Cardiac septum (tissue), 1 donor: ENCODE measurements around the gene IGF1R. TPM values are rescaled to one million over a fixed set of nuclear protein-coding genes. Genes with fewer than 3 reads are reported as not detected.

Source experiments
- DNase-seq: peaks from one replicate; pipeline ENCODE4 v3.0.0-alpha.2; 2020; ENCODE audit warnings: low spot score
- intact Hi-C: fragments of 100-400 bp; cut with DNase I; formaldehyde crosslinking; loops from one replicate; pipeline ENCODE4 v1.14.0; 2022
- total RNA-seq: library from RNA; stranded (reverse); fragmentation: NEBNext Ultra II Directional; extraction: Animal tissue kit (Norgen Biotek cat#: 25700); gene quantifications from one replicate; pipeline ENCODE4 v1.2.1, GENCODE V29; 2021
- donor health status: DM: no; HTN: no; CAD: no.

IGF1R gene
- total RNA-seq, 1 donor from 2014 or later, result 57.2 TPM

DNA sequence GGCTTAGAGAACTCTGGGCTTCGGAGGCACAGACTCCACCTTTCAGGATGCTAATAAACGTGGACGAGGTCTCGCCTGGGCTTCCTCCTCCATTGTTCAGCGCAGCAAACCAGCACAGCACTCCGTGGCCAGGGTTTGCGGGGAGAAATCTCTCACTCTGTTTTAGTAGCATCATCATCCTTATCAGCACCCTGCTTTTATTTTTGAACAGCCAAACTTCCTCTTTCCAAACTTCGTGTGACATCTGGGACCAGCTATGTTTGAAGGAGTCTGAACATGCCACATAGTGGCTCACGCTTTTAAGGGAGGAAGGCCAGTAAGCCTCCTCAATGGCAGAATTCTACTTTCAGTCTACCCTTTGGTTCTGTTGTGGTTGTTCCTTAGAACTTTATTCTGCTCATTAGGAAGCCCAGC lies 210.3 kb downstream of the IGF1R start:
- no peak for DNase-seq
- intact Hi-C loops, result no loop called here

DNA sequence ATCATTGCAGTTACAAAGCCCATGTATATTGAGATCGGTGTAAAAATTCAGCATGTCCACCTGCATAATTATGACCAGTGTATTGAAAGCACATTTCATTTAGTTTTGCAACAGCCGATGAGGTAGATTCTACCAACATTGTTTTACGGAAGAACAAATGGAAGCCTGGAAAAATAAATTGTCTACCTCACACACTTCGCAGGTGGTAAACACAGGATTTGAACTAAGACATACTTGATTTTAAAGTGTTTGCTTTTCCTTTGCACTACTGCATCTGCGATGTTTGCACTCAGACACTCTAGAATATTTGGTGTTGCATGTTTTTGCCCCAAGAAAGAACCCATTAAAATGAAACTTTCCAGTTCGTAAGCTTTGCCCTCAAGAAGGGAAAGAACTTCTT lies 210.8 kb downstream of the IGF1R start:
- intact Hi-C loops, result no loop called here
- no peak for DNase-seq

DNA sequence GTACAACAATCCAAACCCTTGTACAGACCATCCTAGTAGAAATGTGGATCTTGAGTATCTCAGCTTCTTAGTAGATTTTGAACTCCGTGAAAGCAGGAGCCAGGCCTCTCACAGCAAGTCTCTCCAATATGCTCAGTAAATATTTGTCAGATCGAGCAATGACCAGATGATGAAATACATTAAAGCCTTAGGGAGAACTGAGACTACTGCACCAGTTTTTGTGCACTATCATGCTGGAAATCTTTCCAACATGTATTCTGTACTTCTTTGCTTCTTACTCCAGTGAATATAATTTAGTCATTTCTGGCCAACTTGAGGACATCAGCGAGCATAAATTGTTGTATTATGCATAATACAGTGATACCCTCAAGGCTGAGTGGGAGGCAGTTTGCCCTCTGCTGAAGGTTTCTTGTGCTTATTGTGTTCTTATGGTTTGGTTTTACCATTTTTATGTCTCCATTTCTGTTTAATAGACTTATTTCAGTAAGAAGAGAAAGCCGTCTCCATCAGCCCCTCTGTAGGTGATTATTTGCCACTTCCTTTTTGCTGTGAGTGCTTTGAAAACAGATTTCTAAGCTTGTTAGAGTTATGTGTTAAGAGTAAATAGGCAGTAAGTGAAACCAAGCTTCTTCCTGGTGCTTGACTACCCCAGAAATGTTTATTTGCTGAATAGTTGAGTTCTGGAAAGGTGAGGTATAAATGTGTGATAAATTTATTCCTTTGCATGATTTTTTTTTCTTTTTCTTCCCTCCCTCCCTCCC lies 212.1 kb downstream of the IGF1R start:
- no peak for DNase-seq
- intact Hi-C loops, result no loop called here

DNA sequence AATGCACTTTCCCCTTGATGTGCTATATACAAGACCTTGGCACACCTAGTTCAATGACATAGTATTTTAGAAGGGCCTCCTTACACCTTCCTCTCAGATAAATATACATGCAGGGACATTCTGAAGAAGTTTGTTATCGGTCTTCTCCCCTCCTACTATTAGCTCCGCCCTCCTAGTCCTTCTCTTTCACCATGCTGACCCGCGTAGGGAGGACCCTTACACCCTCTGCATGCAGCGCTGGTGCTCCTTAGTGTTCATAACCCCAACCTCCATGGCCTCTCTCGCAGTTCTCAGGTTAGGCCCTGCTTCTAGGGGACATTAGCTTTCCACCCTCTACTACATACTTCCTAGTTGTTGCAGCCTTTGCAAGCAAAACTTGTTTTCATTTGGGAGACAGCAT lies 212.8 kb downstream of the IGF1R start:
- no peak for DNase-seq
- intact Hi-C loops, result no loop called here

DNA sequence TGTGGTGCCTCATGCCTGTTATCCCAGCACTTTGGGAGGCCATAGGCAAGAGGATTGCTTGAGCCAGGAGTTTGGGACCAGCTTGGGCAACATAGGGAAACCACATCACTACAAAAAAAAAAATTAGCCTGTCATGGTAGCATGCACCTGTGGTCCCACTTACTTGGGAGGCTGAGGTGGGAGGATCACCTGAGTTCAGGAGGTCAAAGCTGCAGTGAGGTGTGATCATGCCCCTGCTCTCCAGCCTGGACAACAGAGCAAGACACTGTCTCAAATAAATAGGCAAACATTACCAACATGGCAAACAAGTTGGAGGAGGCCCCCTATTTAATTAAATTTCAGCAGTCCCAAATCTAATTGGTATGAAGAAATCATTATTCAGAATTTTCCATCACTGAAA lies 215.6 kb downstream of the IGF1R start:
- DNase-seq, result no peak
- intact Hi-C loops, result no loop called here

DNA sequence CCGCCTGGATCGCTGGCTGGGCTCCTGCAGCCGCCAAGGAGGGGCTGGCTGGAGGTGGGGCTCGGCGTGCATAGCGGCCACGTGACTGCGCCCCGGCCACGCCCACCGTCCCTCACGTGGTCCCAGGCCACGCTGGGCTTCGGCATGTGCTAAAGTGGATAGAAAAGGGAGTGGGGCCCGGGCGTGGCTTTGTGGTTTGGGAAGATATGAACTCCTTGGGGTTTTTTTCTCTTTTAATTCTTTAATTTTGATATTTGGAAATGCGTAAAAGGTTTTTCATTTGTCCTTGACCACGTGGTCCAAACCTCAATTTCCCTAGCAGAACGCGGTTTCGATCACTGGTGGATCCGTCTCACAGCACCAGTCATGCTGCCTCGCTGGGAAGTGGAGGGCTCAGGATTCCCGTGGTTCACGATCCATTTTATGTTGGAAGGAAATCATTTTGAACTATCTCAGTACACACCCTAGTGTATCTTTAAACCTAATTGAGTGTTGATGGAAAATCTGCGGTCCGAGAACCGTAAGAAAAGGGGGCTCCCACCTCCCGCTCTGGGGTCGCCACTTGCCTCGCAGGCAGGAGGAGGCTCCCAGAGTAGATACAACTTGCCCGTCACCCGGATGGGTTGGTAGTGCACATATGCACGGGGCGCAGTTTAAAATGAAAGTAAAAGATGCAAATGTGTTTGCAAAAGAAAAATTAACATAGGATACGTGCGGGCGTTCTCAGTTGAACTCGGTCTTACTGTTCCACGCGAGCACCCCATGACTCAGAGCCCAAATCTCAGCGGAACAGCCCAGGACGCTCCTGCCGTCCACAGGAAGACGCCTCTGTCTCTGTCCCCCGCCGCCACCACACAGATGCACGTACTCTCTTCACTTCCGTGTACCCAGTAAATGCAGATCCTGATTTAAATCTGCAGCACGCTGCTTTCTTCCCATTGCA lies 217.3 kb downstream of the IGF1R start:
- intact Hi-C loops, result no loop called here
- DNase-seq, result peak; percentile 90

DNA sequence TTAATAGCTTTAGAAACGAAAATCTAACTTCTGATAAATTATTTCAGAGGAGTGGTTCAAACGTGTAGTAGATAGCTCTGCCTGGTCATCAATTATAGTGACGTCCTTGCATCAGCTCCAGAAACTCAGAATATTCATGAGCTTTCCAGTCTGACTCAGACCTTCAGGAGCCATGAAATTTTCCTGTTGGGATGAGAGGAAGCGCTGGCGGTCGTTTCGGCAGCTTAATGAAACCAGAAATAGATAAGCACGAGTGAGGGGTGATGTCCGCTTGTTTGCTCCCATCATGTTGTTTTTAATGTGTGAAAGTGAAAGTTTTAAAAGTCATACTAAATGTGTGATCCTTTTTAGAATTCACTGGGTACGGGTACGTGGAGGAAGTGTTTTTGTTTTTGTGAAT lies 218.2 kb downstream of the IGF1R start:
- no peak for DNase-seq
- intact Hi-C loops, result no loop called here

DNA sequence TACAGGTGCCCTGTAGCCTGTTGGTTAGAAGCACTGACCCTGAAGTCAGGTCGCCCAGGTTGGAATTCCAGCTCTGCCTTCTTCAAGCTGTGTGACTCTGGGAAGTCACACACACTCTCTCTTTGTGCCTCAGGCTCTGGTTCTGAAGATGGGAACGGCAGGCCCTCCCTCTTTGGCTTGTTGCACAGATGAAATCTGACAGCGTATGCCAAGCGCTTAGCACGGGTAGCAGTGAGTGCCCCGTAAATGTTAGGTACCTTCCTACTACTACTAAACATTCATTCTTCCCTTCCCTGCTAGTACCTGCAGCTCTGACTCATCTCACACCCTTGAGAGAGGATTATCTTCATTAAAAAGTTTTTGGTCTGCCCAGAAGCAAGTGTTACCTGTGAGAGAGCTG lies 220.2 kb downstream of the IGF1R start:
- DNase-seq, result no peak
- intact Hi-C loops, result no loop called here

DNA sequence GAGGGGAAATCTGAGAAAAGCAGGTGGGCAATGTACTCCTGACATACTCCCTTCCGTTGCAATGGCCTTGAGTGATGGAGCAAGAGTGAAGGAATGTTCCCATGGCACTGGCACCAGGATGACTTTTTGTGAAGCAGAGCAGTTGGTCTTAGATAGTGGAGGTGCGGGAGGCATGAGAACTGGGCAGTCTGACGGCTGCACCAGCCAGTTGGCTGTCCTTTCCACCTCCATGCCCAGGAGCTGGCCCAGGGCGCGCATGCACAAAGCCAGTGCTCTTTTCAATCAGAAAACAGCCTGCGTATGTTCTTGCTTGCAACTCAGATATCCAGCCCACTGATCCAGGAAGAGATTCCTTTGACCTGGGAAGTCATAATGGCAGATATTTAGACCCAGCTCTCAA lies 222.4 kb downstream of the IGF1R start:
- intact Hi-C loops, result loop anchor here (5.0 kb wide), 1 partner anchor 187 kb away; no protein-coding TSS in a partner anchor
- DNase-seq, result no peak

DNA sequence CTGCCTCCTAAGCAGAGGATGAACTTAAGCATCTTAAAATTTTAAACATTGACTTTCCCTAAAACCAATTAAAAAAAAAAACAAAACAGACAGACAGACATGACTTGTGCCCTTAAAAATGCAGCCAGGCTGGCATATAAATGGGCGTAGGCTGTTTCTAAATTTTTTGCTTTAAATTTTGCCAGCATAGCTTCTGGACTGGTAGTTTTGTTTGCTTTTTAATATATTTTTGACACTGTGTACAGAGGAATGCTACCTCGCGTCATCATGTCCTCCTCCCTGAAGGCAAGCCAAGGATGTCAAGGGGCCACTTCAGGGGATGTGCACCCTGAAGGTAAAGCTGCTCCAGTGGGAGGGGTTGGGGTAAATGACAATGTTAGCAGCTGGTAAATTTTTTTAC lies 224.4 kb downstream of the IGF1R start:
- intact Hi-C loops, result loop anchor here (5.0 kb wide), 1 partner anchor 185 kb away; no protein-coding TSS in a partner anchor

DNA sequence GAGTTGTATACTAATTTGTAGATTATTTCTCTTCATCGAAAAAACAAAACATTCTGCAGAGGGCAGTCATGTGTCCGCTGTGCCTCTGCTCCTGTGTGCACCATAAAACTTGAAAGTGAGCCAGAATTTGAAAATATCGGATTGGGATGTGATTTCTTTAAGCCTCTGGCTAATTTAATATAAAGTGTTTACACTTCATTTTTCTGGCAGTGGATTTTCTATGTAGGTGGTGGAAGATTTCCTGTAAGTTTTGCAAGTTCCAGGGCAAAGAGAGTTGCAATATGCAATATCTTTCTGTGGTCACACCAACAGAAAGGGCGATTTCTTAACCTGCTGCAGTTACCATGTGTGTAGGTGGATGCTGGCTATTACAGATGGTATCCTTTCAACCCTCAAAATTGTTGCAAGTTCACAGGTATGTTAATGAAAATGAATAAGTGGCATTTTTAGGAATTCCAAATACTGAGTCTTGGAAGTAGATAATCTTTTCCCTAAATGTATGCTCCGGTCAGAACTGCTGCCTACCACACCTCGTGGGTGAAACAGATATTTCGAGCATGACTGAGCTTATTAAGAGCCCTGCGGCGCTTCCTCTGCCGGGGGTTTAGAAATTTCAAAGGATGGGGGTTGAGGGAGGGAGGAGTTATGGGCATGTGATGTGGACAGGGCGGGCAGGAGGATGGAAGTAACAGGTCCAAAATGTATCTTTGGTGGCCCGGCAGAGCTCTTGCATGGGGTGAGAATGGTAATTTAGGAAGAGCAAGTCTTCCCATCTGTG lies 225.3 kb downstream of the IGF1R start:
- intact Hi-C loops, result loop anchor here (5.0 kb wide), 1 partner anchor 184 kb away; no protein-coding TSS in a partner anchor
- no peak for DNase-seq

More for the DNA sequence above, 224.4 kb downstream of the IGF1R start:
- no peak for DNase-seq

DNA sequence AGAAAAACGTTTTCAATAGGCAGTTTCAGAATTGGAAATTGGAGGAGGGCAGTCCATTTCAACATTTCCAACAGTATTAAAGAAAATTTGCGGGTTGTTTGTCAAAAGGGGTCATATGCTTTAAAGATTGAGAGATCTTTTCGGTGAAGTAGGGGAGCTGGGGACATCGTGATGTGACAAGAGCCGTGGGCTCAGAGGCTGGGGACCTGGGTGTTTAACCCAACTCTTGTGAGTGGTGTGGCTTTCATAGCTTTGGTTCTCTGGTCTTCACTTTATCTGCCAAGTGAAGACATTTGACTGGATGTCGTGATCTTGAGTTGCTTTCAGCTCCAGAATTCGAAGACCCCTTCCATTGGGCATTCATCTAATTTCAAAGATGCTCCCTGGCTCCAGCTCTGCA lies 226.0 kb downstream of the IGF1R start:
- intact Hi-C loops, result loop anchor here (5.0 kb wide), 1 partner anchor 183 kb away; no protein-coding TSS in a partner anchor
- no peak for DNase-seq

DNA sequence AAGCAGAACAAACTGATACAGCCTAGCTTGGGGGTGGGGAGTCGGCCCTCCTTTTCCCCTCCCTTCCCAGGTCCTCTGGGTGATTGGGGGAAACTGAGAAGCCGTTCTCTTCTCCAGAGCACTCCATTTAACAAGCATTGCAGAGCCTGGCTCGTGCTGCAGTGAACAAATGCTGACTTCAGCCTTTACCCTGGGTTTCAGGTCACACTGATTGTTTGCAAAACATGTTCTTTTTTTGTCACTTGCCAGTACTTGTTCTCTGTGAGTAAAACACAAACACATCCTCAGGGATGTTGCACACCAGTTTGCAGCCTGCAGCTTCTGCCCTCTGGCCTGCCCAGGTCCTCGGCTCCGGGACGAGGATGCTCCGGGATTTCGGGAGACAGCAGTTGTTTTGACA lies 226.4 kb downstream of the IGF1R start:
- intact Hi-C loops, result loop anchor here (5.0 kb wide), 1 partner anchor 183 kb away; no protein-coding TSS in a partner anchor
- DNase-seq, result no peak

DNA sequence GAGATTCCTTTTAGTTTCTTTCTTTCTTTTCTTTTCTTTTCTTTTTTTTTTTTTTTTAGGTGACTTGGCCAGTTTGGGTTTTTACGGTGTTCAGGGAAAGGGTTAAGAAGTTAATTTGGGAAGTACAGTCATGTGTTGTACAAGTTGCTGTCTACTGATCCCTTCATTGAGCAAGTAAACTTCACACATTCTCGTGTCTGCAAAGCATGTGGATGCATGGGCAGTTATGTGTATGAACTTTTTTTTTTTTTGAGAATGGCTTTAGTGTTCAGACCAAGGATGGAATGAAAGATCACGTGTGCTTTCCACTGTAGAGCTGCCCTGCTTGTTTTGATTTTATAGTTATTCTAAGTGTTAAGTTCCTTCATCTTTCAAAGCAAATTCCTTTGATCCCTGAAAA lies 227.0 kb downstream of the IGF1R start:
- intact Hi-C loops, result no loop called here
- DNase-seq, result no peak

DNA sequence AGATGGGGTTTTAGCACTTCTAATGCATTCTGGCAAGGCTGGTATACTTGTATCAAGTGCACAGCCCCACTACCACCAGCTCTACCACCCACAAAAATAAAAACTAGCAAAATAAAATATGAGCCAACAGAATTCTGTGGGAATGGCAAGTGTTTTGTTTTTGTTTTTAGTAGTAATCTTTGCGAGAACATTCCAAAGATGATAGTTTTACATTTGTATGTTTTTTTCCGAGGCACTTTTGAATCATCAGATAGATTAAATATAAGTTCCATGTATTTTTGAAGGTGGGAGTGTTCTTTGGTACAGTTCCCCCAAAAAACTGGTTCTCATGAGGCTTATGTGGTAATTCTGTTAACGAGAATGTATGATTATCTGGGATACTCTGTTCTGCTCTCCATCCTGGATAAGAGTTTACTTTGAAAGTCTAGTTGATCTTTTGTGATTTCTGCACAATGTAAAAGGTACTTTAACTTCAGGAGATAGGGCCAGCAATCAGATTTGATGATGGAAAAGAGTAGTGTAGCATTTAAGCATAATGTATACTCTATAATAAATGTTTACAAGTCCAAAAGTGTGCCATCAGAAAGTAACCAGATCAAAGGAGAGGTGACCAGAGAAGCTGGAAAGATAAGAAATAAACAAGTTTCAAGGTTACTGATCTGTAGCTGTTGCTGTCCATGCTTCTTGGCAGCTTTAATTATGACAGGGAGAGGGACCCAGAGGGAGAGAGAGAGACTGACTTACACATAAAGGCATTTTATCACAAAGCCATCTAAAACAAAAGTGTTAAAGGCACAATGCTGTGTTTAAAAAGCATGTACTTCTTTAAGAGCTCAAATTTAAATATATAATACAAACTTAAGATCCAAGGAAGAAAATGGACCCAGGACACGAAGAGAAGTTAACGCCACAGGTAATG lies 228.4 kb downstream of the IGF1R start:
- intact Hi-C loops, result no loop called here
- DNase-seq, result no peak

DNA sequence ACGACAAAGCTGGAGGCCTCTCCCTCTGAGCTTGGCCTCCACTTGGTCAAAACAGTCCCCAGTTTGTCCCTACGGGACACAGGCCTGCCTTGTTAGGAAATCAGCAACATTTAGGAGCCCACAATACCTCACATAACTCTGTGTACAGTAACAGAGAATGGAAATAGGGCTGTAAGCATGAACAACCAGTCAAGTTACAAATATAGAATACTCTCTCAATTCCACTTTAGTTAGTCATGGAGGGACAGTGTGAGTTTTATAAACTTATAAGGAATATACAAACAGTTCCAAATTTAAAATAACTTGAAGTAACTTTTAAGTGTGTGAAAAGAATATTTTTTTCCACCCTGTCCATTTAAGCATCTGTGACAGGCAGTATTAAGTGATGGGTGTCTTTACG lies 229.8 kb downstream of the IGF1R start:
- no peak for DNase-seq
- intact Hi-C loops, result no loop called here

DNA sequence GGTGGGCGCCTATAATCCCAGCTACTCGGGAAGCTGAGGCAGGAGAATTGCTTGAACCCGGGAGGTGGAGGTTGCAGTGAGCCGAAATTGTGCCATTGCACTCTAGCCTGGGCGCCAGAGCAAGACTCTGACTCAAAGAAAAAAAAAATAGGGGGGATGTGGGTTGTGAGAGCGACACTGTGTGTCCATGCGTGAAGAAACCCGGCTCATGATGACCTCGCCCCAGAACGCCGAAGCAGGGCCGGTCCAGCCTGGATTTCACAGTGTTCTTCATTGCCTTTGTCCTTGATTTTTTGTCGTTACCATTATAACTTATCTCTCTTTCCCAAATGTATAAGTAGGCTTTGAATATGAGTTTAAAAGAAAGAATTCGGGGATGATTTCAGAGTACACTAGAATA lies 230.5 kb downstream of the IGF1R start:
- intact Hi-C loops, result no loop called here
- no peak for DNase-seq
